ENCODE measurements around the gene FOXK1.
A peak's percentile ranks its signal among the peaks of the same experiment; 100 is the strongest.
"Not testable (repeated sequence)": the region's sequence is repeated elsewhere in the genome, so short reads cannot be mapped to it uniquely, and the experiment has no call there.

Gene FOXK1

DNA sequence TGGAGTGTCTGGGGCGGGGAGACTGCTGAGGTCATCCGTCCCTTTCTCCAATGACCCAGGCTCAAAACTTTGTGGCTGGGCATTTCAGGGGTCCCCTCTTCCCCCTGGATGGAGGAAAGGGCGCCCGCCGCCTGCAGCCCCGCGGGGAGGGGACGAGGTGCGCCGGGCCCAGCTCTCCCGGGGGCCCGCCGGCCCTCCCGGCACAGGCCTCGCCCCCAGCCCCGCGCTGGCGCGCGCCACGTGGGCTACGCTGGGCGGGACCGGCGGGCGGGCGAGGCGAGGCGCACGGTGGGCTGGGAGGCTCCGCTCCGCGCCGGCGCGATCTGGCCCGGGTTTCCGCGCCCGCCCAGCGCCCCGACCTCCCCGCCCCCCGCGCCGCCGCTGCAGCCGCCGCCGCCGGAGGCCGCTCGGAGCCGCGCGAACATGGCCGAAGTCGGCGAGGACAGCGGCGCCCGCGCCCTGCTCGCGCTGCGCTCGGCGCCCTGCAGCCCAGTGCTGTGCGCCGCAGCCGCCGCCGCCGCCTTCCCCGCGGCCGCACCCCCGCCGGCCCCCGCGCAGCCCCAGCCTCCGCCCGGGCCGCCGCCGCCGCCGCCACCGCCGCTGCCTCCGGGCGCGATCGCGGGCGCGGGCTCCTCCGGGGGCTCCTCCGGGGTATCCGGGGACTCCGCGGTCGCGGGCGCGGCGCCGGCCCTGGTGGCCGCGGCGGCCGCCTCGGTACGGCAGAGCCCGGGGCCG is at the start of gene FOXK1:
Gene FOXK1, plus strand, starts transcription at position 410 of the 735 bp plus-strand sequence. Its CDS starts 14 bp downstream, at position 424.
- DNase-seq: peak; percentile 76 to 88

- DNase-seq: no peak
These were observed 49.1 kb upstream of the FOXK1 start for GRCh38 chr7:4633012-4633411.

- DNase-seq: no peak
These were observed 47.9 kb upstream of the FOXK1 start for GRCh38 chr7:4634166-4634565.

DNA sequence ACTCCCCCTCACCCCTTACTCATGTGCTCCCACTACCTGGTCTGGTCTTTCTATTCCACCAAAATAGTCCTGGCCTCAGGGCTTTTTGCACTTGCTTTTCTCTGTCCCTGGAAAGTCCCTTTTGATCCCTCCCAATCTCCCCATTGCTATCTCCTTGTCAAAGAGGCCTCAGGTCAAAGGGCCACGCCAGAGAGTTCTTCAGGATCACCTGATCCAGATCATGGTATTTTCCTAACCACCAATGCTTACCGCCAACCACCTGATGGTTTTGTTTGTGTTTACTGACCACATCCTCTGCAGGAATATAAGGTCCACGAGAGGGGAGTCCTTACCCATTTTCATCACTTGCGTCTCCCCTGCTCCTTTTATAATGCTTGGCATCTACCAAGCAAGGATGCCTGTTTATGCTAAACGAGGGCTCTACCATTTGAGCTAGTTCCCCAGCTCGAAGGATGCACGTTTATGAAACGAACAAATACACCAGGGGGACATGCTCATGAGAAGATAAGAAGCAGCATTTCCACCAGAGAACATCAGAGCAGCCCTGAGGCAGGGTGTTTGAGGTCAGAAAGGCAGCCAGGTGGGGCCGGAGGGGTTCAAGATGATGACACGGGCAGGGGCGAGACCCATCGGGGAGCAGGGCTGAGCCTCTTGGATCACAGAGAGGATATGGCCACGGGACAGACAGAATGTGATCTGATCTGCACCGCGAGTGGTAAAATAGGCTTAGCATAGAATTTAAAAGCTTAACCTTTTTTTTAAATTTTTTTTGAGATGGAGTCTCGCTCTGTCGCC is 43.1 kb upstream of the FOXK1 start:
- no peak for DNase-seq

- no peak for DNase-seq
These were observed 40.9 kb upstream of the FOXK1 start for GRCh38 chr7:4641091-4641666.

- peak; percentile 95 to 97 for DNase-seq
These were observed 40.2 kb upstream of the FOXK1 start for GRCh38 chr7:4641667-4642467.

DNA sequence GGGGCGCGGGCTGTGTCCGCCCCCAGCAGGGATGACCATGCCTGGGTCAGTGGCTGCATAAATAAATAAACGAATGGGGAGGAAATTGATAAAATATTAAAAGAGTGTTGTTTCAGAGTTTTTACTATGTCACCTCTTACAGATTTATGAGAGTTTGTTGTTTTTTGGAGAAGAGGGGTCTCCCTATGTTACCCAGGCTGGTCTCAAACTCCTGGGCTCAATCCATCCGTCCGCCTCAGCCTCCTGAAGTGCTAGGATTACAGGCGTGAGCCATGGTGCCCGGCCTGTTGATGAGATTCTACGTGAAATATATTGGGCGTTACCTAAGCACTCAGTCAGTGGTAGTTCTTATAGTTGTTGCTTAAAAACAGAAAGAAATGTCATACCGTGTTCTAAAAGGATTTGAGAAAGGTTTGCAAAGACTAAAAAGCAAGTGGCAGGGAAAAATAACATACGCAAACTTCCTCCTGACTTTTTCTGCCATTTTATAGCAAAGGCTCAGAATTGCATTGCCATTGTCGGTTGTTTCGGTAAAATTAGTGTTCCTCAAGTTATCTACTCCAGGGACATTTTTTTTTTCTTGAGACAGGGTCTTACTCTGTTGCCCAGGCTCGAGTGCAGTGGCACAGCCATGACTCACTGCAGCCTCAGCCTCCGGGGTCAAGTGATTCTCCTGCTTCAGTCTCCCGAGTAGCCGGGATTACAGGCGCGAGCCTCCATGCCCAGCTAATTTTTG is 39.5 kb upstream of the FOXK1 start:
- DNase-seq: no peak

DNA sequence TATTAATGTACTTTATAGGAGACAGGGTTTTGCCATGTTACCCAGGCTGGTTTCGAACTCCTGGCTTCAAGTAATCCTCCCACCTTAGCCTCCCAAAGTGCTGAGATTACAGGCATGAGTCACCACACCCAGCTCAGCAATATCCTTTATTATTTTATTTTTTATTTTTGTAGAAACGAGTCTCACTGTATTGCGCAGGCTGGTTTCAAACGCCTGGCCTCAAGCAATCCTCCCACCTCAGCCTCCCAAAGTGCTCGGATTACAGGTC is 39.0 kb upstream of the FOXK1 start:
- DNase-seq: not testable (repeated sequence)

- DNase-seq: no peak
These were observed 36.8 kb upstream of the FOXK1 start for GRCh38 chr7:4645246-4645645.

DNA sequence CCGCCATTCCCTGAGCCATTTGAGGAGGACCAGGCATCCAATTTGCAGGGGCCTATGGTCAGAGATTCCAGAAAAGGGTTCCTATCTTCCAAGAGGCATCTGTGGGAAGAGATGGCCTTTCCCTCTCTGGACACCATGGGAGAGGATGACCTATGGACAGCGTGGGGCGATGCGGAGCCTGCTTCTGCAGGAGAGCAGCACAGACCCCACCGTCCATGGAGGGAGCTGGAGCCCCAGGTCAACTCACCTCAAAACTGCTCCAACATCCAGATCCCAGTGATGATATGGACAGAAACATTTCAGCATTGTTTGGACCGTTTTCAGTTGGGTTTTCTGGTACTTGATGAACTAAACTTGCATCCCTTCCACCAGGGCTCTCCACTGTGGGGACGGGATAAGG is 34.0 kb upstream of the FOXK1 start:
- DNase-seq: no peak

DNA sequence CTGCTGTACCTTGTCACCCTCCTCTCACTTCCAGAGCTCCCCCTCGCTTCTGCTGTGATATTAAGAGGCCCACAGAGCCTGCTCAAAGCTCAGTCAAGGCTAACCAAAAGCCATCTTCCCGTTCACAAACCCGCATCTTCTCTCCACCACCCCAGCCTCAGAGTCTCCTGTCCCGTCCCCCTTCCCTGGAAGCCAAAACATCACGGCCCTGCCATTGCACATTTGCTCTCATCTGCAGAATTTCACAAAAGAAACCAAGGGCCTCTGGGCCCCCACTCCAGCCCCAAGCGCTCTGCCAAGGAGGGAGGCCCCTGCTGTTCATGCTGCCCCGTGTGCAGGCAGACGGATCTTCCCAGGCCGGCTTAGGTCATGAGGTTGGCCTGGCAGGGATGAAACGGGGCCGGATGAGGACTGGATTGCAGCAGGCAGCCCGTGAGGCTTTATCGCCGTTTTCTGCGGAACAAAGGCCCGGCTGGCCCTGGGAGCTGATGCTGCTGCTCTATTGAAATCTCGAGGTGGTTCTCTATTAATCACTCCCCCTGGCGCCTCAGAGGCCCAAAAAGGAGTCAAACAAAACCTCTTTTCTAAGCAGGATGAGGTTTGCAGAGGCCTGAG is 31.6 kb upstream of the FOXK1 start:
- DNase-seq: no peak

- DNase-seq: no peak
These were observed 28.3 kb upstream of the FOXK1 start for GRCh38 chr7:4653771-4654170.

DNA sequence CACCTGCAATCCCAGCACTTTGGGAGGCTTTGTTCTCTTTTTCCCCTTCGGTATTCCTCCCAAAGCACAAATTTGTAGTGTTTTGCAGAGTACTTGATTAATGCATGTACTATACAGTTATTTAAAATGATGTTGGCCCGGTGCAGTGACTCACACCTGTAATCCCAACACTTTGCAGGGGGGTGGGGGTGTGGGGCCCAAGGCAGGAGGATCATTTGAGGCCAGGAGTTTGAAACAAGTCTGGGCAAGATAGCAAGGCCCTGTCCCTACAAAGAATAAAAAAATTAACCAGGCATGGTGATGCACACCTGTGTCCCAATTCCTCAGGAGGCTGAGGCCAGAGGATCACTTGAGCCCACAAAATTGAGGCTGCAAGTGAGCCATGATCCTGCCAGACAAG is 26.8 kb upstream of the FOXK1 start:
- DNase-seq: no peak

DNA sequence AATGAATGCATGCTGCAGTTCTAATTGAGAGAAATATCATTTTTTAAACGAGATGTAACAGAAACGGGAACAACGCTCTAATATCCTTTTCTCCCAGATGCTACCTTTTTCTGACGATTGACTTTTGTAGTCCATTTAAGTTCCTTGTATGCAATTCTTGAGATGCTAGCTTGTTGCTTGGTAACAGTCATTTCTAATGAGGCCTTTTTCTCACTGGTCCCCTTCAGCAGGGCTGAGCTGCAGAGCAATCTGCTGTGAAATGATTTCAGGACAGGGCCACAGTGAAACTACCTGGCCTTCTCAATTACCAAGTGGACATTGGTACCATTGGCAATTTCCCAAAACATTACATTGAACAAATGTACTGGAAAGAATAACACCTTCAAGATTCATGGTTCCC is 26.2 kb upstream of the FOXK1 start:
- no peak for DNase-seq

GRCh38 chr7:4657640-4658417 is 24.3 kb upstream of the FOXK1 start:
- no peak for DNase-seq

DNA sequence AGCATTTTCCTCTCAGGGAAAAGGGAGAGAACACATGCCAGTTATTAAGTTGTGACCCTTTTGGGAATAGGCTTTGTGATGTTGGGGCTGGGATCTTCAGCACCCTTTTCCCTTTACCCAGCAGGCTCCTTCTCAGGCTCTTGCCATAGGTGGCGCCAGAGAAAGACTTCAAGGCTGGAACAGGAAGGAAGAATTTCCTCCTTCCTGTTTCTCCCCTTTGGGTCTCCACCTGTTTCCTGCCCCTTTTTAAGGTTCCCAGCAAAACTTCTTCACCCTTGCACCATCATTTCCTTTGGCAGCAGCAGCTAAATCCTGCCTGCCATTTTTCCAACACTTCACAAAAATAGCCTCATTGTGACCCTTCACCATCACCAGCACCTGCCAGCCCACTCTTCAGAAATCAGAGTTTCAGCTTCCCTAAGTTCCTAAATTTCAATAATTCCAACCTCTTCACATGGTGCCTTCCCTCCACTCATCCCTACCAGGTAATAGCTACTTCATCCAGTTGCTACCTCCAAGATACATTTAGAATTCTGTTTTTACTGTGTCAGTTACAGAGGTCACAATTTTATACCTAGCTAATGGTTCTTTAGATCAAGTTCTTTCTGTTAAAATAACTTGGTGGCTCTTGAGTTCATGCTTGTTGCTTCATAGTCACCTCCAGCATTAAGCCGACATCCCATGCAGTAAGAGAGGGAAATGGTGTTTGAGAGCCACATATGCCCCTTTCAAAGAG is 22.4 kb upstream of the FOXK1 start:
- DNase-seq: no peak

DNA sequence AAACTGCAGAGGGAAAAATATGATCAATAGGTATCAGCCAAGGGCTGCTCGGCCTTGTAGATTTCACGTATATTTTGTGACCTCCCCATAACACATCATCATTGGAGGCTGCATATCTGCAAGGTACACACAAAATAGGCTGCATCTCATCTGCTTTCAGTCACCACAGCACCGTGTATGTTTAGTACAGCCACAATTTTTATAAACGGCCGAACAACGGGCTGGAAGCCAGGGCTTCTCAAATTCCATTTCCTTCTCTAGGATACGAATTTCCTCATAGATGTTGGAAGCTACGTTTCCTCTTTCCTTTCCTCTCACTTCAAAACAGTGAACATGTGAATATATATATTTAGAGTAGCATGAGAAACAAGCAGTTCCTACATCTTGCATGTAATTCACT is 20.2 kb upstream of the FOXK1 start:
- no peak for DNase-seq

DNA sequence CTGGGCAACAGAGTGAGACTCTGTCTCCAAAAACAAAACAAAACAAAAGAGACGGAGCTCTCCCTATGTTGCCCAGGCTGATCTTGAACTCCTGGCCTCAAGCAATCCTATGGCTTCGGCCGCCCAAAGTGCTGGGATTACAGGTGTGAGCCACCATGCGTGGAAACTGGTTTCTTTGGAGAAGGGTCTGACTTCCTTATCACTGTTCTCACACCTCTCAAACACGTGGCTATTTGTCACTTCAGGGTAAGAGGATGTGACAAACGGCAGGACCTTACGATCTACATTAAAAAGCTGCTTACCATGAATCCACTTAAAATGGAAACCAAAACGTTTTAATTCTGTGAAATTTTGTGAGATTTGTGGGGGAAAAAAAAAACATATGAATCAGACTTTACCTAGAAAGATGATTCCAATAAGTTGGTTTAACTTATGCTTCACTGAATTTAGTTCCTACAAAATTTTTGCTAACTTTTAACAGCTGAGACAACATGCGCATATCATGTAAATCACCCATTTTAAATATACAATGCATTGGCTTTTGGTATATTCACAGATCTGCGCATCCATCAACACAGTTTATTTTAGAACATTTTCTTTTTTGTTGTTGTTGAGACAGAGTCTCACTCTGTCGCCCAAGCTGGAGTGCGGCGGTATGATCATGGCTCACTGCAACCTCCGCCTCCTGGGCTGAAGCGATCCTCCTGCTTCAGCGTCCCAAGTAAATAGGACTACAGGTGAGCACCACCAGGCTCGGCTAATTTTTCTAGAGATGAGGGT is 18.7 kb upstream of the FOXK1 start:
- DNase-seq: no peak

GRCh38 chr7:4665661-4666060 is 16.4 kb upstream of the FOXK1 start:
- no peak for DNase-seq
